ENCODE data around the gene ITIH1.

GRCh38 chr3:52733256-52733891 is 44.0 kb upstream of the ITIH1 start:
- no peak for TF ChIP-seq CTCF (conservative IDR thresholded peaks at IDR 0.05)
- no peak for TF ChIP-seq EZH2 (IDR thresholded peaks at IDR 0.05; ENCODE audit: low read depth)
